ENCODE data around the gene EIF2B4.
"Not testable (repeated sequence)": the region's sequence is repeated elsewhere in the genome, so short reads cannot be mapped to it uniquely, and the experiment has no call there.

EIF2B4 gene

DNA sequence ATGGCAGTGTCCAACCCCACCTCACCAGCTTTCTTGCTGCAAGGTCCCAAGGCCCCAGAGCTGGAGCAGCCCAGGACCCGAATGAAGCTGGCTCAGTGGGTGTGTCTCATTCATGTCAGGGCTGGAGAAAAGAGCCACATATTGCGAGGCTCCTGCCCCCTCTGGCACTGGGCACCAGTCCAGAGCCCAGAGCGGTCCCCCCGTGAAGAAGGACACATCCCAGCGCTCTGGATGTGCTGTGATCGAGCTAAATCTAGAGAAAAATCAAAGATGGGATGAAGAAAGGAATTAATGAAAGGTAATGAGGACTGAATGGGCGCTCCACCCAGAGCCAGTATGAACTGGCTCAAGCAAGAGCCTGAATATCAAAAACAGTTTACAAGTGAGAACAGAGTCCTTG is 34.0 kb downstream of the EIF2B4 start:
- DNase-seq (ENCODE audit: low read depth) = no peak

DNA sequence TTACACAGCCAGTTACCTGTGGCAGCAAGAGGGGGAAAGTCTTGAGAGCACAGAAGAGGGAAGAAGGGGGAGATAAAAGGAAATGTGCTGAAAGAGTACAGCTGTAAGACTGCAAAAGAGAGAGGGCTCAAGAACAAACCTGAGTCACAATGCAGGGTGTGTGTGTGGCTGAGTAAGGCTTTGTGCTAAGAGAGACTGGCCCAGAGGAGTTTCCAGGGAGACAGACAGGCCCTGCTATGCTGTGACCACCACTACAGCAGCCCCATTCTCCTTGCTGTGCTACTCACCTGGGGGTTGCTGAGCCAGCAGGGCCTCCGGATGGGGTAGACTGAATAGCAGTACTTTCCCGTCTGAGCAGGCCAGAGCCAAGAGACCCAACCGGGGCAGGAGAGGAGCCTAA is 34.8 kb downstream of the EIF2B4 start:
- no peak for DNase-seq (ENCODE audit: low read depth)

GRCh38 chr2:27324720-27325119 is 45.4 kb downstream of the EIF2B4 start:
- DNase-seq (ENCODE audit: low read depth) = no peak

- no peak for DNase-seq (ENCODE audit: low read depth)
Measured at GRCh38 chr2:27323596-27324285, 46.4 kb downstream of the EIF2B4 start.

DNA sequence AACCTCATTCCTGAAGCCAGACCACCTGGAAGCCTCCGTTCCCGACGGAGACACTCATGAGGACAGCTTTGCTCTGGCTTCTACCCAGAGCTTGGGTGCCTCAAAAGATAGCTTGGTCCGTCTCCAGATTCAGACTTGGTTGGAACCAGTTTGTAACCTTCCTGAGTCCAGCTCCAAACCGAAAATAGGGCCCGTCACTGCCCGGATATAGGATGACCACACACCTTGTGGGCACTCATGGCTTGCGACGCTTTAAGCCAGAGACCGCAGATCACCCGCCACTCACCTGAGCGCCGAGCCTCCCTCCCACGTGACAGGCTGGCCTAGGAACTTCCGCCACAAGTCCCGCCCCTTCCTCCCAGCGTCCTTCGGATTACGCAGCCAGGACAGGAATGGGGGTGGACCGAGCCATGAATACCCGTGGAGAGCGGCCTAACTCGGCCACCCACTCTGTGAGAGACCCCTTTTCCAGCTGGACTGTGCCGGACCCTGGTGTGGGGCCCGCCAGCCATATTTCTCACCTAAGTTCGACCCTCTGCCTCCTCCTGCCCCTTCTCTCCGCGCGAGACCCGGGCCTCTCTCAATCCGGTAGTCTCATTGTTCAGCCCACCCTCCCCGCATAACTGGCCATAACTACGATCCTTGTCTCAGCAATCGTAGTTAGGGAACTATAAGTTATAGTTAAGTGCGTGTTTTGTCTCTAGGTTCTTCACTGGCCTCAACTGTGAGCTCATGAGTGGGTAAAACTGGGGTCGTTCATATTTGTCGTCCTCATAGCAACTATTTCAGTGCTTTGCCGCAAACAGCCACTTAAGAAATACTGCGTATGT is 47.2 kb downstream of the EIF2B4 start, which contains the start of gene MPV17:
Gene MPV17, minus strand, starts transcription at position 332 of the 830 bp plus-strand sequence. CDS start 580 bp downstream, outside the sequence.
- DNase-seq (ENCODE audit: low read depth) = peak; percentile 84

DNA sequence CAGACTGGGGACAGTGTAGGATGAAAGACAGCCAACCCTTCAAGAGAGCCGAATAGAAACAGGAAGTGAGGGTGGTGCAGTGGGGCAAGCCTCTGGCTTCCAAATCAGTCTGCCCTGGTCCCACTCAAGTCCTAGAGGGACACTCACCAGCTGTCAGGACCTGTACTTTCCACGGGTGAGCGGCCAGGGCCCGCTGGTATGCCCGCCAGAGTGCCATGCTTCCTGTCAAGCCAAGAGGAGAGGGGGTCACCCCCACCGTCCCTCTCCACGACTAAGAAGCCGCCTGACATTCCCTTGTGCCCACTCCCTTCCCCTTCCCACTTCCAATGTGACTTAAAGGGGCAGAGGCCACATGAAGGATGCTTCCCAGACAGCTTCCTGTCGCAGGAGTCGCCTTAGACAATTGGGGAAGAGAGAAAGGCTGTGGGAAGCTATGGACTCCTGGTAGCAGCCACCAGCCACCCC is 47.8 kb downstream of the EIF2B4 start:
- no peak for DNase-seq (ENCODE audit: low read depth)

DNA sequence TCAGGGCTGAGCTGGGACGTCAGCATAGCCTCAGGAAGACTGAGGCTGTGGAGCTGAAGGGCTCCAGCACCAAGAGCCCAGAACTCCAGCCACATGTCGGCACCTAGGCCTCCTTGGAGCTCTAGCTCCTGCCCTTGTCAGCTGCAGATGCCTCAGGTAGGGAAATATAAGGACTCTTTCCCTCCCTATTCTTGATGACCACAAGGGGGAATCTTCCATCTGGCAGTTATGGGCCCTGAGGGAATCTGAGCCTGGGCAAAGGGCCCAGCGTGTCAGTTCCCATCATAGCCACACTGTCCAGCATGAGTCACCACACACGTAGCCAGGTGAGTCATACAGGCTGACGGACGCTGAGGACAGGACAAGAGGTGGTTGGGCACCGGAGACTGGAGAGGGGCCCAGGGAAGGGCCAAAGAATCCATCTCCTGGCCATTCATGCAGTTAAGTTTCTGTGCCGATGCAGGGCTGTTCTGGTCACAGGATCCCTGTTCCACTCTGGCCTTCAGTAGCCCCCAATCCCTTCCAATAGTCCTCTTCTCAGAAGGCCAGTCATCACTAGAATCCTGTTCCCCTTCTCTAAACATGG is 49.1 kb downstream of the EIF2B4 start:
- peak; percentile 98 for DNase-seq (ENCODE audit: low read depth)

GRCh38 chr2:27319839-27320238 is 50.3 kb downstream of the EIF2B4 start:
- DNase-seq (ENCODE audit: low read depth) = not testable (repeated sequence)

GRCh38 chr2:27316655-27317412 is 53.3 kb downstream of the EIF2B4 start:
- DNase-seq (ENCODE audit: low read depth) = no peak

GRCh38 chr2:27315122-27315521 is 55.0 kb downstream of the EIF2B4 start:
- DNase-seq (ENCODE audit: low read depth) = no peak

- no peak for DNase-seq (ENCODE audit: low read depth)
Measured at GRCh38 chr2:27314709-27315108, 55.4 kb downstream of the EIF2B4 start.
